Thoracic aorta (tissue), 2 donors: Measurements from ENCODE around the gene CLRN1. TPM values are rescaled to one million over a fixed set of nuclear protein-coding genes. Genes with fewer than 3 reads are reported as not detected.

ENCODE experiments used
- ATAC-seq: fragments of 150-250 bp; one replicate; pipeline ENCODE4 v1.8.0; 2017; ENCODE audit warnings: low read depth; ENCODE audit not compliant: insufficient number of reproducible peaks, low FRiP score
- DNase-seq: peaks from one replicate; pipeline ENCODE4 v3.0.0-alpha.2; 2020; ENCODE audit warnings: low spot score
- H3K27ac ChIP-seq, 2 donors: fragments of 200-600 bp; sonication (generic); 1 replicate in 1 of 2; 2 replicates in 1 of 2; pipeline ENCODE4 v1.5.1; 2016; ENCODE audit warnings: mild to moderate bottlenecking in 2 of 2, moderate library complexity in 2 of 2
- H3K27me3 ChIP-seq: fragments of 200-600 bp; sonication (generic); replicated peaks from 2 replicates; pipeline ENCODE4 v1.6.0; 2016; ENCODE audit warnings: mild to moderate bottlenecking; ENCODE audit not compliant: insufficient read depth
- H3K36me3 ChIP-seq: fragments of 200-600 bp; sonication (generic); one replicate; pipeline ENCODE4 v1.5.1; 2016
- H3K4me1 ChIP-seq, 2 donors: fragments of 200-600 bp; sonication (generic); 1 replicate in 1 of 2; 2 replicates in 1 of 2; pipeline versions ENCODE4 v1.5.1 to v1.6.0; 2016; ENCODE audit warnings: low read depth in 2 of 2, mild to moderate bottlenecking in 1 of 2; ENCODE audit not compliant: control insufficient read depth in 1 of 2
- H3K4me3 ChIP-seq: fragments of 200-600 bp; sonication (generic); 2 replicates; pipeline ENCODE4 v1.5.1; 2016; ENCODE audit warnings: mild to moderate bottlenecking
- H3K9me3 ChIP-seq: fragments of 200-600 bp; sonication (generic); 2 replicates; pipeline ENCODE4 v1.5.1; 2016
- total RNA-seq, 2 donors: library from RNA; depleted of rRNA; stranded (reverse); fragments of >200 nt; gene quantifications; one replicate each; pipeline versions ENCODE4 v1.1.0 to v1.2.3, GENCODE V29; 2016
- TF ChIP-seq, protein P1 (sequence below): fragments of 200-600 bp; sonication (generic); IDR thresholded peaks from one replicate; pipeline ENCODE4 v1.5.1; 2019; ENCODE audit warnings: antibody characterized with exemption

CLRN1 gene
- total RNA-seq, 2 donors from 2014 or later, result not detected

DNA sequence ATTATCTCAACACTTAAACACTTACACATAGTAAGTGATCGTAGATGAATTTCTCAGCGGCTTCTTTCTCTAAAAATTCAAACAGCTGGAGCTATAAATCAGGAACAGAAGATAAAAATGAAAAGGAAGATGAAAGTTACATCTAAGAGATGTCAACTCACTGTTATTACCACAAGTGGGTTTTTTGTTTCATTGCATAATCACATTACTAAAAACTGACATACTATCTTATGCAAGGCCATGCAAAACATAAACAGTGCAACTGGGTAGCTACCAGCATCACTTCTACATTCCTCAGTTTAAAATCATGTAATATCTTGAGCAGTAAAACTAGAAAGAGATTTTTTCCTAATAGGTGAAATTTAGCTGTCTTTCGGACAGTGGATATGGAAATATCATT lies 82.2 kb downstream of the CLRN1 start:
- no peak overlapping the region for H3K27ac ChIP-seq
- TF ChIP-seq, protein P1, sequence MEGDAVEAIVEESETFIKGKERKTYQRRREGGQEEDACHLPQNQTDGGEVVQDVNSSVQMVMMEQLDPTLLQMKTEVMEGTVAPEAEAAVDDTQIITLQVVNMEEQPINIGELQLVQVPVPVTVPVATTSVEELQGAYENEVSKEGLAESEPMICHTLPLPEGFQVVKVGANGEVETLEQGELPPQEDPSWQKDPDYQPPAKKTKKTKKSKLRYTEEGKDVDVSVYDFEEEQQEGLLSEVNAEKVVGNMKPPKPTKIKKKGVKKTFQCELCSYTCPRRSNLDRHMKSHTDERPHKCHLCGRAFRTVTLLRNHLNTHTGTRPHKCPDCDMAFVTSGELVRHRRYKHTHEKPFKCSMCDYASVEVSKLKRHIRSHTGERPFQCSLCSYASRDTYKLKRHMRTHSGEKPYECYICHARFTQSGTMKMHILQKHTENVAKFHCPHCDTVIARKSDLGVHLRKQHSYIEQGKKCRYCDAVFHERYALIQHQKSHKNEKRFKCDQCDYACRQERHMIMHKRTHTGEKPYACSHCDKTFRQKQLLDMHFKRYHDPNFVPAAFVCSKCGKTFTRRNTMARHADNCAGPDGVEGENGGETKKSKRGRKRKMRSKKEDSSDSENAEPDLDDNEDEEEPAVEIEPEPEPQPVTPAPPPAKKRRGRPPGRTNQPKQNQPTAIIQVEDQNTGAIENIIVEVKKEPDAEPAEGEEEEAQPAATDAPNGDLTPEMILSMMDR, result no peak
- H3K4me3 ChIP-seq, result no peak overlapping the region
- H3K27me3 ChIP-seq, result no peaks in the 10 kb centered on the region
- no peak for DNase-seq
- H3K4me1 ChIP-seq, result no peaks in the 10 kb centered on the region
- H3K9me3 ChIP-seq, result no peaks in the 10 kb centered on the region
- no peaks in the 10 kb centered on the region for H3K36me3 ChIP-seq
- no peak for ATAC-seq

DNA sequence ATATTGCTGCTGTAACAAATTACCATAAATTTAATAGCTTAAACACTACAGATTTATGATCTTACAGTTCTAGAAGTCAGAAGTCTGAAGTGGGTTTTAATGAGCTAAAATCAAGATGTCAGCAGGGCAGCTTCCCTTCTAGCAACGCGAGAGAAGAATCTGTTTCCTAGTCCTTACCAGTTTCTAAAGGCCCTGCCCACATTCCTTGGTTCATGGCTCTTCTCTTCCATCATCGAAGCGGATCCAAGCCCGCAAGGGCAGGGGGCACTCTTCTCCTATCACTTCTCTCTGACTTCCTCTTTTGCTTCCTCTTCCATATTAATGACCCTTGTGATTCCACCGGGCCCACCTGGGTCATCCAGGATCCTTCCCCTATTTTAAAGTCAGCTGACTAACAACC lies 83.4 kb downstream of the CLRN1 start:
- Histone ChIP-seq H3K27me3 (no peaks in the 10 kb centered on the region), H3K4me3 (no peak overlapping the region), H3K36me3 (no peaks in the 10 kb centered on the region), H3K27ac (no peak overlapping the region), H3K4me1 (no peaks in the 10 kb centered on the region), H3K9me3 (no peaks in the 10 kb centered on the region)
- no peak for DNase-seq
- ATAC-seq, result no peak
- TF ChIP-seq, protein P1, result no peak

DNA sequence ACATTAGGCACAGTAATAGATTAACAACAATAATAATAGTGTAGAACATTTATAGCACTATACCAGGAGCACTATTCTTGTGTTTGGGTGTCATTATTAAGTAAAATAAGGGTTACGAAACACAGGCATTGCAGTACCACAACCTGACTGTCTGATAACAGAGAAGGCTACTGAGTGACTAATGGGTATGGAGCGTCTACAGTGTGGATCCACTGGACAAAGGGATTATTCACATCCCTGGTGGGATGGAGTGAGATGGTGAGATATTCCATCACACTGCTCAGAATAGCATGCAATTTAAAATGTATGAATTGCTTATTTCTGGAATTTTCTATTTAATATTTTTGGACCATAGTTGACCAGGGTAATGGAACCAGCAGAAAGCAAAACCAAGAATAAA lies 85.5 kb downstream of the CLRN1 start:
- ATAC-seq, result no peak
- Histone ChIP-seq H3K36me3 (no peaks in the 10 kb centered on the region), H3K27ac (no peak overlapping the region)

DNA sequence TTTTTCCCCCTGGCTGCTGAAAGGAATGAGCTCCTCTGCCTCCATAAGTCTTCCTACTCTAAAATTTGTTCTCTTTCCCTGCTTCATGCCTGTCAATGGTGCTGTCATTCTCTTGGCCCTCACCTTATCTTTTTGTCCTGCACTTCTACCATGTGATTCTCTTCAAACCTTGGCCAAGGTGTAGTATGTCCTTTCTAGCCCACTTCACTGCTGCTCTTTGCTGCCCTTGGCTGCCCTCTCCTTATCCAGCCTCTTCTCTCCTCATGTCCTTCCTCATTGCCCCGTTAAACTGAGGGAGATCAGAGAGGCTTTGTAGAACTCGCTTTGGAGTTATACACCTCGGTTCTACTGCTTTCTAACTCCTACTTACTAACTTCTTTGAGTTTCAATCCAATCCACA lies 87.0 kb downstream of the CLRN1 start:
- ATAC-seq, result no peak
- Histone ChIP-seq H3K4me1 (no peaks in the 10 kb centered on the region), H3K27ac (no peak overlapping the region), H3K9me3 (no peaks in the 10 kb centered on the region), H3K27me3 (no peaks in the 10 kb centered on the region), H3K36me3 (no peaks in the 10 kb centered on the region), H3K4me3 (no peak overlapping the region)
- no peak for DNase-seq
- TF ChIP-seq, protein P1, result no peak

More for the DNA sequence above, 85.5 kb downstream of the CLRN1 start:
- Histone ChIP-seq H3K4me3 (no peak overlapping the region), H3K27me3 (no peaks in the 10 kb centered on the region), H3K4me1 (no peaks in the 10 kb centered on the region), H3K9me3 (no peaks in the 10 kb centered on the region)
- DNase-seq, result no peak
- TF ChIP-seq, protein P1, result no peak

DNA sequence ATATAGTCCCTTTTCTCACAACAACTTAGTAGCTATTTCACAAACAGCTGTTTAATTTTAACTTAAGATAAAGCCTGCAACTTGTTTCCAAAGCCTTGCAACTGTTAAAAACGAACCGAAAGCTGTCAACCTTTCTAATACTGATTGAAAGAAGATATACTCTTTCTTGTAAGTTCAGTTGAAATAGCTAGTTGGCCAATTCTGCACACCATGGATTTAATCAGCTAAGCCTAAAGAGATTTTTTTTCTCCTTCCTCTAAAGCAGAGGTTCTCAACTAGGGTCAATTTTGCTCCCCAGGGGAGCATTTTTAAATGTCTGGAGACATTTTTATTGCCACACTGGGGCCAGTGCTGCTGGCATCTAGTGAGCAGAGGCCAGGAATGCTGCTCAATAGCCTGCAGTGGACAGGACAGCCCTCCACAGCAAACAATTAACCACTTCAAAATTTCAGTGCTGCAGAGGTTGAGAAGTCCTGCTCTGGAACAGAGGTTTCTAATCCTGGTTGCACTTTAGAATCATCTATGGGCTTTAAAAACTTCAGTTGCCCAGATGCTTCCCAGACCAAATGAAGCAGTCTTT lies 93.4 kb downstream of the CLRN1 start:
- H3K27ac ChIP-seq, result no peak overlapping the region
- ATAC-seq (no peak), DNase-seq (no peak)
- H3K4me3 ChIP-seq, result no peak overlapping the region
- TF ChIP-seq, protein P1, result no peak
- peaks cover 0 to 15% of the 10 kb centered on the region in 2 donors for H3K4me1 ChIP-seq
- H3K36me3 ChIP-seq, result no peaks in the 10 kb centered on the region
- no peaks in the 10 kb centered on the region for H3K27me3 ChIP-seq
- H3K9me3 ChIP-seq, result no peaks in the 10 kb centered on the region
